ENCODE data around the gene AHI1. TPM values are rescaled to one million over a fixed set of nuclear protein-coding genes. Genes with fewer than 3 reads are reported as not detected.

AHI1 gene
- polyA plus RNA-seq, 1 of the 3 experiments (the other 2 are of a cell fraction) = 7.3 TPM

DNA sequence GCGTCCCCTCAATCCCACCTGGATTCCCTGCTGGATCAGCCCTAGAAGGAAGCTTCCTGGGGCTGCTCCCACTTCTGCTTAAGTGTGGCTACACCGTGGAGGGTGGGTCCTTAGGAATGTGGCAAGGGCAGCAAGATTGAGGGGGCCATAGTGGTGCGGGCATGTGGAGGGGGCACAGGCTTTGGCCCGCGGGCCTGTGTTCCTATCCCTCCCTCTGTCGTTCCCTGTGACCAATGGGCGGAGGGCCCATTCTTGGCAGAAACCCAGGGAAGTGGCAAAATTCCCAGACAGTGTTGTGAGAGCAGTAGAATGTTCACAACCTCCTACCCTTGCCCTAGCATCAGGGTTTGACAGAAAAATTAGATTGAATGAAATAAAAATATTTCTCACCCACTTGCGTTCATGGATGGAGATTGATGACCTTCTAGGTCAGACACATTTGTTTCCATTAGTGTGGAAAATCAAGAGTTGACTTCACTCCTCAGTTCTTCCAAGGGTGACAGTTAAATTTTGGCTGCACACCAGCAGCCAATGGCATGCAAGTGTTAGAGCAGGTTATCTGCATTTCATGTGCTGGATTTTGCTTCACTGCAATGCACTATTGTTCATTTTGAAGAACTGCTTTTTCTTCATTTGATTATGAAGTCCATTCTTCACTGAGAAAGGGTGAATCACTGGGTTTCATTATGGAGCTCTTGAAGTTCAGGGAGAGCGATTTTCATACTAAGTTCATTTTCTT lies 49.3 kb upstream of the AHI1 start (continued):
- TF ChIP-seq SMC3 (IDR thresholded peaks at IDR 0.05; ENCODE audit: low read depth, low read length) (no peak), EZH2phosphoT487 (IDR thresholded peaks at IDR 0.05; ENCODE audit: borderline replicate concordance, low read depth) (no peak)

DNA sequence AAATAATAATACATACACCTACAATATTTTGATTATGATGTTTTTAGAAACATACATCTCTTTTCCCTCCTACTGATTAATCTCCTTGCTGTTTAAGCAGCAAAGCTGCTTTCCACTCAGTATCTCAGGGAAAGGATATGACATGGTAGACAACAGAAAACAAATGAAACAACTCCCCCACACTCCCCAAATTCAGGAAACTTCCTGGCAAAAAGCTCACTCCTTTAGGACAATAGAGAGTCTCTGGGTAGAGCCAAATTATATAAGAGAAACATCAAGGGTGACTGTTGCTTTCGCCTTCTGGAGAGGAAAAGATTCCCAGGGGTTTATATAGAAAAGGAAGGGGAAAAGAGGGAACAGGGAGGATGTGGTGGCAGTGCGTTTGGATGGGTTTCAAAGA lies 48.7 kb upstream of the AHI1 start:
- POLR2A ChIA-PET = no interaction called here
- H3K4me3 ChIP-seq (ENCODE audit: low read depth in 2 of 2, low read length in 1 of 2) = no peak overlapping the region
- no peaks in the 10 kb centered on the region for H3K4me1 ChIP-seq (ENCODE audit: control insufficient read depth in 1 of 2, insufficient read depth in 2 of 2, low read depth in 1 of 2, low read length in 1 of 2)
- 83% methylated on average over 2 of the region's 2 CpGs for WGBS (ENCODE audit: low lambda C conversion rate)
- H2AFZ ChIP-seq (ENCODE audit: low read depth) = no peak overlapping the region
- no peak overlapping the region for H3K27ac ChIP-seq (ENCODE audit: low read depth in 2 of 2, low read length in 1 of 2)
- no peaks in the 10 kb centered on the region for H3K9me3 ChIP-seq
- H3K27me3 ChIP-seq (ENCODE audit: insufficient read depth) = no peaks in the 10 kb centered on the region
- no peak for DNase-seq
- H3K36me3 ChIP-seq (replicated peaks in 1 of 2; ENCODE audit: control insufficient read depth in 1 of 2, insufficient read depth in 2 of 2, low read length in 1 of 2) = no peaks in the 10 kb centered on the region
- no peak for TF ChIP-seq ELF1 (IDR thresholded peaks at IDR 0.05)
- TF ChIP-seq RAD21 (IDR thresholded peaks at IDR 0.05; ENCODE audit: low read length) = no peak
- TF ChIP-seq TAF1 (IDR thresholded peaks at IDR 0.05; ENCODE audit: borderline replicate concordance, low read depth, low read length) = no peak
- TF ChIP-seq PBX3 (IDR thresholded peaks at IDR 0.05) = no peak
- TF ChIP-seq, protein P1, sequence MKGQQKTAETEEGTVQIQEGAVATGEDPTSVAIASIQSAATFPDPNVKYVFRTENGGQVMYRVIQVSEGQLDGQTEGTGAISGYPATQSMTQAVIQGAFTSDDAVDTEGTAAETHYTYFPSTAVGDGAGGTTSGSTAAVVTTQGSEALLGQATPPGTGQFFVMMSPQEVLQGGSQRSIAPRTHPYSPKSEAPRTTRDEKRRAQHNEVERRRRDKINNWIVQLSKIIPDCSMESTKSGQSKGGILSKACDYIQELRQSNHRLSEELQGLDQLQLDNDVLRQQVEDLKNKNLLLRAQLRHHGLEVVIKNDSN (IDR thresholded peaks at IDR 0.05; ENCODE audit: borderline replicate concordance, low read depth) = no peak
- TF ChIP-seq MEF2A (IDR thresholded peaks at IDR 0.05; ENCODE audit: borderline replicate concordance, low read depth) = no peak
- no peak for TF ChIP-seq NRF1 (IDR thresholded peaks at IDR 0.05; ENCODE audit: low read depth, low read length)
- no peak for TF ChIP-seq REST (IDR thresholded peaks at IDR 0.05; ENCODE audit: low read depth, low read length)
- TF ChIP-seq RCOR1 (IDR thresholded peaks at IDR 0.05; ENCODE audit: low read length) = no peak
- no peak for TF ChIP-seq CHD2 (IDR thresholded peaks at IDR 0.05; ENCODE audit: low read length, partially characterized antibody)
- no peak for TF ChIP-seq EP300 (IDR thresholded peaks at IDR 0.05; ENCODE audit: borderline replicate concordance in 1 of 2, low read depth in 1 of 2, low read length in 1 of 2)
- TF ChIP-seq NFIC (IDR thresholded peaks at IDR 0.05; ENCODE audit: borderline replicate concordance) = no peak
- TF ChIP-seq GABPA (IDR thresholded peaks at IDR 0.05; ENCODE audit: low read depth) = no peak
- TF ChIP-seq POLR2AphosphoS5 (IDR thresholded peaks at IDR 0.05; ENCODE audit: low read depth, low read length) = no peak
- H4K20me1 ChIP-seq (ENCODE audit: insufficient read depth) = no peaks in the 10 kb centered on the region
- H3K9ac ChIP-seq = no peak overlapping the region
- no peaks in the 10 kb centered on the region for H3K79me2 ChIP-seq (ENCODE audit: insufficient read depth)
- H3K4me2 ChIP-seq = no peak overlapping the region
- CTCF ChIA-PET = interaction anchor here (0.7 to 6.5 kb wide), 2 partner anchors 11 to 680 kb away, joined by 3 to 21 read pairs; no protein-coding TSS in a partner anchor
- H3K9me2 ChIP-seq = no peaks in the 10 kb centered on the region
- no peaks in the 10 kb centered on the region for H3F3A ChIP-seq (replicated peaks; ENCODE audit: insufficient read depth)
